Subcutaneous adipose tissue (tissue), 4 donors: ENCODE results near the gene KCNG4. TPM values are rescaled to one million over a fixed set of nuclear protein-coding genes. Genes with fewer than 3 reads are reported as not detected.

Source experiments
- total RNA-seq, 4 donors: library from RNA; depleted of rRNA; stranded (reverse); fragments of >200 nt; gene quantifications; one replicate each; pipeline ENCODE4 v1.1.0, GENCODE V29; 2016
- TF ChIP-seq, protein P1 (sequence below): fragments of 450-650 bp; IDR thresholded peaks from one replicate; pipeline ENCODE4 v1.5.1; 2016; ENCODE audit warnings: low read depth, mild to moderate bottlenecking, control low read depth, antibody characterized with exemption, moderate library complexity

The KCNG4 gene
- total RNA-seq, 4 donors from 2014 or later: not detected

DNA sequence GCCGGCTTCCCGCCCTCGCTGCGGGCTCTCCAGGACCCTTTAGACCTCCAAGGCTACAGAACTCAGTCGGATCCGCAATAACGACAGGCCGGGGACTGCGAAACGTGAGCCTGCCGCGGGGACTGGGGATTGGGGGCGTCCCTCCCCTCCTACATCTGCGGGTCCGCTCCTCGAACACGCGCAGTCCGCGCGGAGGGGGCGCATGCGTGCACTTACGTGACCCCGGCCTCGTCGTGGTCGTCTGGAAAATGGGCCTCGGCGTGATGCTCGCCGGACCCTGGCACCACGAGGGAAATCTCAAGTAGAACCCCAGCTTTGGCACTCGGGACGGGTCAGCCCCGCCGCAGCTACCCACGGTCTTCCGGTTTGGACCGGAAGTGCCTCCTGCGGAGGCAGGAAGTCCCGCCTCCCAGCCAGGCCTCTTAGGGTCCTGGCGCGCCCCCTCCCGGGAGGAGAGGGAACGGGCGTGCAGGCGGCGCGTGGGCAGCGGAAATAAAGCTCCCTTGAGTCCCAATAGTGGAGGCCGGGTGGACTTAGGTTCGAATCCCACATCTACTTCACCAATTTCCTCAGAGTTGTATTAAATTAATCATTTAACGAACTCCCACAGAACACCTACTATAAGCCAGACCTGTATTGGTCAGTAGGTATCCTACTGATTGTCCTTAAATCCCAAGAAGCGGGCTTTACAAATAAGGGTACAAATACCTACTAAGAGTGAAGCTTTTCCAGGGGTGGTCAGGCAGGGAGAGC lies 53.0 kb downstream of the KCNG4 start, which contains the start of gene TAF1C:
TSS of gene TAF1C (minus strand) at position 373 of the 753 bp plus-strand sequence. CDS start 2,069 bp downstream, outside the sequence.
- TF ChIP-seq, protein P1, sequence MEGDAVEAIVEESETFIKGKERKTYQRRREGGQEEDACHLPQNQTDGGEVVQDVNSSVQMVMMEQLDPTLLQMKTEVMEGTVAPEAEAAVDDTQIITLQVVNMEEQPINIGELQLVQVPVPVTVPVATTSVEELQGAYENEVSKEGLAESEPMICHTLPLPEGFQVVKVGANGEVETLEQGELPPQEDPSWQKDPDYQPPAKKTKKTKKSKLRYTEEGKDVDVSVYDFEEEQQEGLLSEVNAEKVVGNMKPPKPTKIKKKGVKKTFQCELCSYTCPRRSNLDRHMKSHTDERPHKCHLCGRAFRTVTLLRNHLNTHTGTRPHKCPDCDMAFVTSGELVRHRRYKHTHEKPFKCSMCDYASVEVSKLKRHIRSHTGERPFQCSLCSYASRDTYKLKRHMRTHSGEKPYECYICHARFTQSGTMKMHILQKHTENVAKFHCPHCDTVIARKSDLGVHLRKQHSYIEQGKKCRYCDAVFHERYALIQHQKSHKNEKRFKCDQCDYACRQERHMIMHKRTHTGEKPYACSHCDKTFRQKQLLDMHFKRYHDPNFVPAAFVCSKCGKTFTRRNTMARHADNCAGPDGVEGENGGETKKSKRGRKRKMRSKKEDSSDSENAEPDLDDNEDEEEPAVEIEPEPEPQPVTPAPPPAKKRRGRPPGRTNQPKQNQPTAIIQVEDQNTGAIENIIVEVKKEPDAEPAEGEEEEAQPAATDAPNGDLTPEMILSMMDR: no peak

GRCh38 chr16:84184775-84185174 lies 55.0 kb downstream of the KCNG4 start:
- TF ChIP-seq, protein P1: no peak

- TF ChIP-seq, protein P1: no peak
Observed at GRCh38 chr16:84183911-84184591, 55.8 kb downstream of the KCNG4 start.

DNA sequence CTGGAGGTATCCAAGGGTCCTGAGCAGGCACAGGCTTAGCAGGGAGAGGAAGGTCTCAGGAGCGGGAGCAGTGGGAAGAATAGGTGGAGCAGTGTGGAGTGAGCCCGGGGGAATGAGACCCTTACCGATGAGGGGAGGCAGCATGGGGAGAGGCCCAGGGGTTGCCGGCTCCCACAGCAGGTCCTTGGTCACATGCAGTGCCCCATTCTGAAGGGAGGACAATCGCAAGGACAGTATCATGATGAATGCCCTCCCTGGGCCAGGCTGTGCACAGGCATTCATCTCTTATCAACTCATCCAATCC lies 56.3 kb downstream of the KCNG4 start:
- TF ChIP-seq, protein P1: no peak

DNA sequence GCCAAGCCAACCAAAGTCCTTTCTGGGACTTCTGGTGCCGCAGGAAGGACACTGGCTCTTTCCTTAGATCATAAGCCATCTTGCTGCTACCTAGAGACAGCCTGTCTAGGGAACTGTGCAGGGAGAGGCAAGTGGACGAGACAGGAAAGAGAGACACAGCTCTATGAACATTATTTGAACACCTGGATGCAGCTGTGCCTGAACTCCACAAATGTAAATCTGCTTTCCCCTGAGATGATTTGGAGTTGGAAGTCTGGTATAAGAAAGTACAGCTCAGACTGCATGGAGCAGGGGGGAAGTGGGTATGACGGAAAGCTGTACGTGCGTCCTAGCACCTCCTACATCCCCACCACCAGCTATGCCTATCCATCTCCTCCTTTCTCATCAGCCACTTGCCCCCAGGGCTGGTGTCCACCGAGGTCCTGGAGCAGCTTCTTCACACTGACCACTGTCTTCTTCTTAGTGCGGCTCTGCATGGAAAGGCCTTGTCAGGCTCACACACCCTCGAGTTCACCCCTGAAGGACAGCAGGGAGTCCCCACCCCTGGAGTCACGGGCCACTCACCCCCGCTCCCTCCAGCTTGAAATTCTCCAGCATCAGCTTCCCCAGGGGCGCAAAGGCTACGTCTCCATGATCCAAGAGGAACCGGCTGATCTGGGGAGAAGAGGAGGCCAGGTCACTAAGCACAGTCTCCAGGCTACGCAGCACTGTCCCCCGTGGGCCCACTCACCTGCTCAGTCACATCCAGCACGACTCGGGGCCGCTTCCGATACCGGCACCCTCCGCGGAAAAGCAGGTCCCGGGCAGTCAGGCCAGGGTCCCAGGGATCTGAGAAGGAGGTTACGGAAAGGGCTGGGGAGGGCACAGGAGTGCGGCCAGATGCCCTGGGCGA lies 56.9 kb downstream of the KCNG4 start:
- TF ChIP-seq, protein P1: no peak

DNA sequence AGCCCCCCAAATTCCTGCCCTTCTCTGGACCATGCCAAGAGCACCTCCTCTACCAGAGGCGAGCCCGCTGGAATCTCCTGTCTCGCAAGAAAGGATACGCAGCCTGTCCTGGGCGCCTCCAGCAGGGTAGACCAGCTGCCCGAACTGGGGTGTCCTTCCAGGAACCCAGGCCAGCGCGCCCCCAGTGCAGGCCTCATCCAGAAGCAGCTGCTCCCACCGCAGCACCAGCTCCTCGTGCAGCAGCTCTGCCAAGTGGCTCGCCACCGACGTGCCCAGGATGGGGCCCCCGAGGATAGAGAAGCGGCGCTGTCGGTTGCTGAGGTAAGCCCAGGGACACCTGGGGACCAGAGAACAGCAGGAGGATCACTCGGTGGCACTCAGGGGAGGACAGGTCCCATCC lies 57.7 kb downstream of the KCNG4 start:
- TF ChIP-seq, protein P1: no peak
